GM23338 (cell line): ENCODE results near the gene KAZN. TPM values are rescaled to one million over a fixed set of nuclear protein-coding genes. Genes with fewer than 3 reads are reported as not detected.

Source experiments
- ATAC-seq: fragments of 200-7000 bp; cut with Tn5 transposase; 3 replicates; pipeline ENCODE4 v1.9.1; 2020
- DNase-seq: peaks from one replicate; pipeline ENCODE4 v3.0.0-alpha.2; 2015; ENCODE audit warnings: low spot score
- H2AFZ ChIP-seq: fragments of 200-600 bp; sonication (generic); 2 replicates; pipeline ENCODE4 v1.8.0; 2016; ENCODE audit warnings: antibody characterized with exemption, mild to moderate bottlenecking, moderate library complexity
- H3F3A ChIP-seq: fragments of 200-600 bp; sonication (generic); replicated peaks from 2 replicates; pipeline ENCODE4 v1.8.0; 2017; ENCODE audit warnings: antibody characterized with exemption, mixed run types, low read depth
- H3K27ac ChIP-seq: fragments of 200-600 bp; sonication (generic); 2 replicates; pipeline ENCODE4 v1.6.1; 2016; ENCODE audit warnings: low read depth
- H3K27me3 ChIP-seq: fragments of 200-600 bp; sonication (generic); 2 replicates; pipeline ENCODE4 v1.8.0; 2016; ENCODE audit warnings: mild to moderate bottlenecking, mixed run types, moderate library complexity; ENCODE audit not compliant: insufficient read depth
- H3K36me3 ChIP-seq: fragments of 200-600 bp; sonication (generic); 2 replicates; pipeline ENCODE4 v1.8.0; 2016; ENCODE audit warnings: mild to moderate bottlenecking; ENCODE audit not compliant: insufficient read depth
- H3K4me1 ChIP-seq: fragments of 200-600 bp; sonication (generic); 2 replicates; pipeline ENCODE4 v1.8.0; 2016; ENCODE audit warnings: mild to moderate bottlenecking, moderate library complexity; ENCODE audit not compliant: insufficient read depth
- H3K4me2 ChIP-seq: fragments of 200-600 bp; sonication (generic); 2 replicates; pipeline ENCODE4 v1.7.1; 2017; ENCODE audit warnings: mixed run types
- H3K4me3 ChIP-seq: fragments of 200-600 bp; sonication (generic); 2 replicates; pipeline ENCODE4 v1.6.1; 2016; ENCODE audit warnings: mixed run types
- H3K79me2 ChIP-seq: fragments of 200-600 bp; sonication (generic); replicated peaks from 2 replicates; pipeline ENCODE4 v1.8.0; 2017; ENCODE audit warnings: mild to moderate bottlenecking; ENCODE audit not compliant: insufficient read depth
- H3K9me2 ChIP-seq: fragments of 200-600 bp; sonication (generic); 2 replicates; pipeline ENCODE4 v1.8.0; 2017; ENCODE audit not compliant: insufficient read depth
- H4K20me1 ChIP-seq: fragments of 200-600 bp; sonication (generic); replicated peaks from 2 replicates; pipeline ENCODE4 v1.8.0; 2017; ENCODE audit warnings: mild to moderate bottlenecking; ENCODE audit not compliant: insufficient read depth
- H3K27ac Mint-ChIP-seq: 2 replicates; pipeline ENCODE4 v1.8.0; 2020; ENCODE audit warnings: inconsistent platforms, mild to moderate bottlenecking, moderate library complexity, mixed read lengths
- H3K27me3 Mint-ChIP-seq: 3 replicates; pipeline ENCODE4 v1.8.0; 2022; ENCODE audit warnings: low read depth, mild to moderate bottlenecking, moderate library complexity, mixed read lengths, inconsistent platforms; ENCODE audit not compliant: insufficient read depth, poor library complexity
- H3K36me3 Mint-ChIP-seq: 3 replicates; pipeline ENCODE4 v1.8.0; 2021; ENCODE audit warnings: low read depth, mild to moderate bottlenecking, inconsistent platforms, moderate library complexity, mixed read lengths
- H3K4me1 Mint-ChIP-seq: 3 replicates; pipeline ENCODE4 v1.8.0; 2020; ENCODE audit warnings: mild to moderate bottlenecking, inconsistent platforms, mixed read lengths
- H3K4me3 Mint-ChIP-seq: 3 replicates; pipeline ENCODE4 v1.8.0; 2021; ENCODE audit warnings: moderate library complexity, mild to moderate bottlenecking, inconsistent platforms, mixed read lengths
- H3K9me3 Mint-ChIP-seq: 3 replicates; pipeline ENCODE4 v1.8.0; 2020; ENCODE audit warnings: moderate library complexity, mild to moderate bottlenecking, inconsistent platforms, mixed read lengths
- CREB1 ChIP-seq: fragments of 250-450 bp; sonication (Bioruptor Pico); IDR thresholded peaks from 2 replicates; pipeline ENCODE4 v1.5.0; 2020; ENCODE audit warnings: low read depth, mild to moderate bottlenecking, moderate library complexity
- EZH2 ChIP-seq: fragments of 200-600 bp; sonication (generic); IDR thresholded peaks from one replicate; pipeline ENCODE4 v1.8.0; 2017; ENCODE audit warnings: antibody characterized with exemption, mild to moderate bottlenecking, low read depth; ENCODE audit not compliant: unreplicated experiment
- EZH2phosphoT487 ChIP-seq: fragments of 200-600 bp; sonication (generic); IDR thresholded peaks from one replicate; pipeline ENCODE4 v1.8.1; 2018; ENCODE audit warnings: antibody characterized with exemption; ENCODE audit not compliant: unreplicated experiment
- NANOG ChIP-seq: IDR thresholded peaks from 2 replicates; pipeline ENCODE4 v1.6.1; 2016; ENCODE audit warnings: antibody characterized with exemption, borderline replicate concordance
- polyA plus RNA-seq: library from polyadenylated mRNA; unstranded; fragments of >200 nt; fragmentation: Nextera tagmentation; extraction: Ambion mirVana; gene quantifications from 2 replicates; pipeline ENCODE4 v1.2.1, GENCODE V29; 2016
- total RNA-seq: library from RNA; depleted of rRNA; stranded (reverse); fragments of >200 nt; shearing (Covaris generic); gene quantifications from 2 replicates; pipeline ENCODE4 v1.2.3, GENCODE V29; 2014
- TF ChIP-seq, protein P1 (sequence below): IDR thresholded peaks from 2 replicates; pipeline ENCODE4 v1.6.1; 2016; ENCODE audit warnings: antibody characterized with exemption
- TF ChIP-seq, protein P2 (sequence below): fragments of 250-450 bp; sonication (Bioruptor Pico); IDR thresholded peaks from 2 replicates; pipeline ENCODE4 v1.5.0; 2020; ENCODE audit warnings: mild to moderate bottlenecking, moderate library complexity

Gene KAZN
- total and polyA plus RNA-seq, 2 experiments from 2014 or later: 9.9 to 15.0 TPM

DNA sequence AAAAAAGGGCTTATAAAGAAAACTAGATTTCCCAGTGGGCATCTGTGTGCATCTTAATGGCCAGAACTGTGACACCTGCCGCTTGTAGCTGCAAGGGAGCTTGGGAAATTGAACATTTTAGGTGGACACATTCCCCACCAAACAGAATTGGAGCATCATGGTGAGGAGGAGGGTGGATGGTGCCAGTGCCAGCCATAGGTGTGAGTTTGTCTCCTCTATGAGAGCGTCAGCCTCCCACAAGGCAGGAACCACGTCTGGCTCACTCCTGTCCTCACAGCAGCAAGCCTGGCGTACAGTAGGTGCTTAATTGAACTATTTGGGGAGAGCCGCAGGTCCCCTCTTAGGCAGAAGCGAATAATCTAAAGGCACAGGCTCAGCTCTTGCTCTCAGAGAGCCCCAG lies 430.6 kb downstream of the KAZN start:
- Histone ChIP-seq H3K79me2 (no peaks in the 10 kb centered on the region), H3K4me2 (no peak overlapping the region), H3F3A (no peaks in the 10 kb centered on the region), H3K27ac (no peak overlapping the region), H4K20me1 (no peaks in the 10 kb centered on the region), H3K36me3 (no peaks in the 10 kb centered on the region), H2AFZ (no peak overlapping the region), H3K27me3 (no peaks in the 10 kb centered on the region), H3K4me3 (no peak overlapping the region), H3K4me1 (0 out of 2 replicates have a peak, but pooled peaks cover 11% of the 10 kb centered on the region), H3K9me2 (no peaks in the 10 kb centered on the region)
- Mint-ChIP-seq H3K27ac (no peak overlapping the region), H3K4me3 (no peak overlapping the region), H3K27me3 (peaks cover 7% of the 10 kb centered on the region), H3K4me1 (peaks cover 31% of the 10 kb centered on the region), H3K9me3 (no peaks in the 10 kb centered on the region), H3K36me3 (no peaks in the 10 kb centered on the region; the same call in 2 of the 3 replicates)
- ATAC-seq (no peak), DNase-seq (no peak)
- TF ChIP-seq, protein P1, sequence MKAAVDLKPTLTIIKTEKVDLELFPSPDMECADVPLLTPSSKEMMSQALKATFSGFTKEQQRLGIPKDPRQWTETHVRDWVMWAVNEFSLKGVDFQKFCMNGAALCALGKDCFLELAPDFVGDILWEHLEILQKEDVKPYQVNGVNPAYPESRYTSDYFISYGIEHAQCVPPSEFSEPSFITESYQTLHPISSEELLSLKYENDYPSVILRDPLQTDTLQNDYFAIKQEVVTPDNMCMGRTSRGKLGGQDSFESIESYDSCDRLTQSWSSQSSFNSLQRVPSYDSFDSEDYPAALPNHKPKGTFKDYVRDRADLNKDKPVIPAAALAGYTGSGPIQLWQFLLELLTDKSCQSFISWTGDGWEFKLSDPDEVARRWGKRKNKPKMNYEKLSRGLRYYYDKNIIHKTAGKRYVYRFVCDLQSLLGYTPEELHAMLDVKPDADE: no peak
- TF ChIP-seq NANOG (no peak), CREB1 (no peak), EZH2phosphoT487 (no peak), EZH2 (no peak)
- TF ChIP-seq, protein P2, sequence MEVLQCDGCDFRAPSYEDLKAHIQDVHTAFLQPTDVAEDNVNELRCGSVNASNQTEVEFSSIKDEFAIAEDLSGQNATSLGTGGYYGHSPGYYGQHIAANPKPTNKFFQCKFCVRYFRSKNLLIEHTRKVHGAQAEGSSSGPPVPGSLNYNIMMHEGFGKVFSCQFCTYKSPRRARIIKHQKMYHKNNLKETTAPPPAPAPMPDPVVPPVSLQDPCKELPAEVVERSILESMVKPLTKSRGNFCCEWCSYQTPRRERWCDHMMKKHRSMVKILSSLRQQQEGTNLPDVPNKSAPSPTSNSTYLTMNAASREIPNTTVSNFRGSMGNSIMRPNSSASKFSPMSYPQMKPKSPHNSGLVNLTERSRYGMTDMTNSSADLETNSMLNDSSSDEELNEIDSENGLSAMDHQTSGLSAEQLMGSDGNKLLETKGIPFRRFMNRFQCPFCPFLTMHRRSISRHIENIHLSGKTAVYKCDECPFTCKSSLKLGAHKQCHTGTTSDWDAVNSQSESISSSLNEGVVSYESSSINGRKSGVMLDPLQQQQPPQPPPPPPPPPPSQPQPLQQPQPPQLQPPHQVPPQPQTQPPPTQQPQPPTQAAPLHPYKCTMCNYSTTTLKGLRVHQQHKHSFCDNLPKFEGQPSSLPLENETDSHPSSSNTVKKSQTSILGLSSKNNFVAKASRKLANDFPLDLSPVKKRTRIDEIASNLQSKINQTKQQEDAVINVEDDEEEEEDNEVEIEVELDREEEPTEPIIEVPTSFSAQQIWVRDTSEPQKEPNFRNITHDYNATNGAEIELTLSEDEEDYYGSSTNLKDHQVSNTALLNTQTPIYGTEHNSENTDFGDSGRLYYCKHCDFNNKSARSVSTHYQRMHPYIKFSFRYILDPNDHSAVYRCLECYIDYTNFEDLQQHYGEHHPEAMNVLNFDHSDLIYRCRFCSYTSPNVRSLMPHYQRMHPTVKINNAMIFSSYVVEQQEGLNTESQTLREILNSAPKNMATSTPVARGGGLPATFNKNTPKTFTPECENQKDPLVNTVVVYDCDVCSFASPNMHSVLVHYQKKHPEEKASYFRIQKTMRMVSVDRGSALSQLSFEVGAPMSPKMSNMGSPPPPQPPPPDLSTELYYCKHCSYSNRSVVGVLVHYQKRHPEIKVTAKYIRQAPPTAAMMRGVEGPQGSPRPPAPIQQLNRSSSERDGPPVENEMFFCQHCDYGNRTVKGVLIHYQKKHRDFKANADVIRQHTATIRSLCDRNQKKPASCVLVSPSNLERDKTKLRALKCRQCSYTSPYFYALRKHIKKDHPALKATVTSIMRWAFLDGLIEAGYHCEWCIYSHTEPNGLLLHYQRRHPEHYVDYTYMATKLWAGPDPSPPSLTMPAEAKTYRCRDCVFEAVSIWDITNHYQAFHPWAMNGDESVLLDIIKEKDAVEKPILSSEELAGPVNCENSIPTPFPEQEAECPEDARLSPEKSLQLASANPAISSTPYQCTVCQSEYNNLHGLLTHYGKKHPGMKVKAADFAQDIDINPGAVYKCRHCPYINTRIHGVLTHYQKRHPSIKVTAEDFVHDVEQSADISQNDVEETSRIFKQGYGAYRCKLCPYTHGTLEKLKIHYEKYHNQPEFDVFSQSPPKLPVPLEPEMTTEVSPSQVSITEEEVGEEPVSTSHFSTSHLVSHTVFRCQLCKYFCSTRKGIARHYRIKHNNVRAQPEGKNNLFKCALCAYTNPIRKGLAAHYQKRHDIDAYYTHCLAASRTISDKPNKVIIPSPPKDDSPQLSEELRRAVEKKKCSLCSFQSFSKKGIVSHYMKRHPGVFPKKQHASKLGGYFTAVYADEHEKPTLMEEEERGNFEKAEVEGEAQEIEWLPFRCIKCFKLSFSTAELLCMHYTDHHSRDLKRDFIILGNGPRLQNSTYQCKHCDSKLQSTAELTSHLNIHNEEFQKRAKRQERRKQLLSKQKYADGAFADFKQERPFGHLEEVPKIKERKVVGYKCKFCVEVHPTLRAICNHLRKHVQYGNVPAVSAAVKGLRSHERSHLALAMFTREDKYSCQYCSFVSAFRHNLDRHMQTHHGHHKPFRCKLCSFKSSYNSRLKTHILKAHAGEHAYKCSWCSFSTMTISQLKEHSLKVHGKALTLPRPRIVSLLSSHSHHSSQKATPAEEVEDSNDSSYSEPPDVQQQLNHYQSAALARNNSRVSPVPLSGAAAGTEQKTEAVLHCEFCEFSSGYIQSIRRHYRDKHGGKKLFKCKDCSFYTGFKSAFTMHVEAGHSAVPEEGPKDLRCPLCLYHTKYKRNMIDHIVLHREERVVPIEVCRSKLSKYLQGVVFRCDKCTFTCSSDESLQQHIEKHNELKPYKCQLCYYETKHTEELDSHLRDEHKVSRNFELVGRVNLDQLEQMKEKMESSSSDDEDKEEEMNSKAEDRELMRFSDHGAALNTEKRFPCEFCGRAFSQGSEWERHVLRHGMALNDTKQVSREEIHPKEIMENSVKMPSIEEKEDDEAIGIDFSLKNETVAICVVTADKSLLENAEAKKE (CRISPR knock-in tag): no peak
